GM23248 (cell line): ENCODE measurements around the gene TMEM121. TPM values are rescaled to one million over a fixed set of nuclear protein-coding genes. Genes with fewer than 3 reads are reported as not detected.

ENCODE experiments used
- DNase-seq: peaks from one replicate; pipeline ENCODE4 v3.0.0-alpha.2; 2015
- H2AFZ ChIP-seq: fragments of 200-600 bp; sonication (generic); 2 replicates; pipeline ENCODE4 v1.6.1; 2016; ENCODE audit warnings: antibody characterized with exemption
- H3F3A ChIP-seq: fragments of 200-600 bp; sonication (generic); 2 replicates; pipeline ENCODE4 v1.6.1; 2016; ENCODE audit warnings: mild to moderate bottlenecking, antibody characterized with exemption, mixed run types; ENCODE audit not compliant: insufficient read depth
- H3K27ac ChIP-seq: fragments of 200-600 bp; sonication (generic); 2 replicates; pipeline ENCODE4 v1.5.1; 2016; ENCODE audit warnings: mild to moderate bottlenecking
- H3K27me3 ChIP-seq: fragments of 200-600 bp; sonication (generic); replicated peaks from 2 replicates; pipeline ENCODE4 v1.6.1; 2016; ENCODE audit warnings: mild to moderate bottlenecking; ENCODE audit not compliant: insufficient read depth
- H3K36me3 ChIP-seq: fragments of 200-600 bp; sonication (generic); 2 replicates; pipeline ENCODE4 v1.6.1; 2016; ENCODE audit warnings: low read depth, mild to moderate bottlenecking
- H3K4me1 ChIP-seq: fragments of 200-600 bp; sonication (generic); 2 replicates; pipeline ENCODE4 v1.6.1; 2016; ENCODE audit warnings: mild to moderate bottlenecking; ENCODE audit not compliant: insufficient read depth
- H3K4me2 ChIP-seq: fragments of 200-600 bp; sonication (generic); one replicate; pipeline ENCODE4 v1.6.1; 2016; ENCODE audit warnings: mild to moderate bottlenecking; ENCODE audit not compliant: unreplicated experiment
- H3K4me3 ChIP-seq: fragments of 200-600 bp; sonication (generic); 2 replicates; pipeline ENCODE4 v1.5.1; 2016; ENCODE audit warnings: mild to moderate bottlenecking
- H3K79me2 ChIP-seq: fragments of 200-600 bp; sonication (generic); 2 replicates; pipeline ENCODE4 v1.6.1; 2016; ENCODE audit warnings: mild to moderate bottlenecking; ENCODE audit not compliant: insufficient read depth
- H3K9ac ChIP-seq: fragments of 200-600 bp; sonication (generic); 2 replicates; pipeline ENCODE4 v1.6.1; 2016; ENCODE audit warnings: mild to moderate bottlenecking
- H3K9me2 ChIP-seq: fragments of 200-600 bp; sonication (generic); 2 replicates; pipeline ENCODE4 v1.6.1; 2016; ENCODE audit warnings: mixed run types, mild to moderate bottlenecking, moderate library complexity; ENCODE audit not compliant: insufficient read depth
- H3K9me3 ChIP-seq: fragments of 200-600 bp; sonication (generic); one replicate; pipeline ENCODE4 v1.6.1; 2017; ENCODE audit warnings: low read depth
- H4K20me1 ChIP-seq: fragments of 200-600 bp; sonication (generic); 2 replicates; pipeline ENCODE4 v1.6.0; 2016; ENCODE audit not compliant: insufficient read depth
- EZH2 ChIP-seq: fragments of 200-600 bp; sonication (generic); IDR thresholded peaks from 2 replicates; pipeline ENCODE4 v1.6.1; 2018; ENCODE audit warnings: antibody characterized with exemption, mild to moderate bottlenecking; ENCODE audit not compliant: insufficient read depth, poor library complexity, severe bottlenecking
- EZH2phosphoT487 ChIP-seq: fragments of 200-600 bp; sonication (generic); IDR thresholded peaks from 2 replicates; pipeline ENCODE4 v1.6.1; 2018; ENCODE audit warnings: antibody characterized with exemption, moderate library complexity, mild to moderate bottlenecking, low read depth; ENCODE audit not compliant: insufficient read depth
- WGBS, 2 experiments: methylation state at CpG; one replicate each; pipeline ENCODE4 v1.1.6; 2015 to 2017; ENCODE audit warnings: low lambda C conversion rate in 2 of 2, low coverage in 1 of 2; ENCODE audit errors: missing lambda C conversion rate in 2 of 2; 5-methylcytosine and 5-hydroxymethylcytosine counted together
- in situ Hi-C: fragments of 300-500 bp; cut with MboI; formaldehyde crosslinking; loops from 2 replicates; pipeline ENCODE4 v1.15.0; 2020
- polyA plus RNA-seq: library from polyadenylated mRNA; unstranded; fragments of >200 nt; fragmentation: Nextera tagmentation; extraction: Ambion mirVana; gene quantifications from 2 replicates; pipeline ENCODE4 v1.2.1, GENCODE V29; 2016
- total RNA-seq: library from RNA; depleted of rRNA; stranded (reverse); fragments of >200 nt; shearing (Covaris generic); gene quantifications from 2 replicates; pipeline ENCODE4 v1.2.3, GENCODE V29; 2014; rRNA removed

Gene TMEM121
- 11.1 and 20.5 TPM in 2 replicates for total RNA-seq
- polyA plus RNA-seq, result 4.1 and 5.8 TPM in 2 replicates

DNA sequence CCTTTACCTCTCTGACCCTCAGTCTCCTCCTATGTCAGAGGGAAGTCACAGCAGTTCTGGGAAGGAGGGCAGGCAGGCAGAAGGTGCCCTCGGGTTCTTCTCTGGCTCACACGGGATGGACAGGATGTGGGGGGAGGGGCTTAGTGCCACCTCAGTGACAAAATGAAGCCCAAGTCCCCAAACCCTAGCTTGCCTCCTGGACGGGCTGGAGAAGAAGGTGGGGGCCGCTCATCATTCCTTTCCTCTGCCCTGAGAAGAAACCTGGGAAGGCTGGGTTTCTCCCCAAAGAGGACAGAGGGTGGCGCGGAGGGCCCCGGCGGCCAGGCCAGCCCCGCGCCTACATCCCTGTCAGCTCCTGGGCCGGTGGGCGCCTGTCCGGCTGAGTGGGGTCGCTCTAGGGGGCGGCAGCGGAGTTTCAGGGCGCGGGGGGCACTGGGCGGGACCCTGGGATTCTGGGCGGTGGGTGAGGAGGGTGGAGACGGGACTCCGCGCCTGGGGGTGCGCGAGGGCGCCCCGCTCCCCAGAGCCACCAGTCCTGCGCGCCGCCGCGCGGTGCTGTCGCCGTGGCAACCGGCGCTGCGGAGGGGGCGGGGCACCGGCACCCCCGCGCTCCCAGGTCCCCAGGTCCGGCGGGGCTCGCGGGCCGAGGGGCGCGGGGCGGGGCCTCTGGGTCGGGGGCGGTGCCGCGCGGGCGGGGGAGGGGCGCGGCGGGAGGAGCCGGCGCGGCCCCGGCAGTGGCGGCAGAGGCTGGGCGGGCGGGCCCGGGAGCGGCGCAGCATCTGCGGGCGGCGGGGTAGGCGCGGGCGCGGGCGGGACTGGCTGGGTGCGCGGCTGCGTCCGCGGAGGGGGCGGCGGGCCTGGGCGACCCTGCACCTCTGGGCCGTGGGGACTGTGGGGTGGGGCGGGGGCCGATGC is at the start of gene TMEM121:
Gene TMEM121 (plus strand): TSS at position 723 of the 915 bp plus-strand sequence. CDS start 2,252 bp downstream, outside the sequence.
- Histone ChIP-seq H3F3A (peaks cover 14% of the 10 kb centered on the region), H3K9me3 (no peaks in the 10 kb centered on the region), H3K4me1 (no peaks in the 10 kb centered on the region), H3K4me2 (peak within 1 kb of the TSS; percentile 72), H3K9me2 (no peaks in the 10 kb centered on the region), H3K27me3 (no peaks in the 10 kb centered on the region; the same call in none of the 2 replicates), H3K79me2 (no peaks in the 10 kb centered on the region), H4K20me1 (no peaks in the 10 kb centered on the region), H3K36me3 (no peaks in the 10 kb centered on the region), H3K9ac (peak within 1 kb of the TSS; percentile 48), H3K4me3 (peak within 1 kb of the TSS; percentile 75), H3K27ac (no peak within 1 kb of the TSS), H2AFZ (peak within 1 kb of the TSS; percentile 76)
- in situ Hi-C loops, result no loop called here
- peak; percentile 57 for DNase-seq
- TF ChIP-seq EZH2 (no peak), EZH2phosphoT487 (no peak)
- WGBS, 2 experiments, result 2 to 5% methylated on average over 13 to 29 of the region's 88 CpGs

DNA sequence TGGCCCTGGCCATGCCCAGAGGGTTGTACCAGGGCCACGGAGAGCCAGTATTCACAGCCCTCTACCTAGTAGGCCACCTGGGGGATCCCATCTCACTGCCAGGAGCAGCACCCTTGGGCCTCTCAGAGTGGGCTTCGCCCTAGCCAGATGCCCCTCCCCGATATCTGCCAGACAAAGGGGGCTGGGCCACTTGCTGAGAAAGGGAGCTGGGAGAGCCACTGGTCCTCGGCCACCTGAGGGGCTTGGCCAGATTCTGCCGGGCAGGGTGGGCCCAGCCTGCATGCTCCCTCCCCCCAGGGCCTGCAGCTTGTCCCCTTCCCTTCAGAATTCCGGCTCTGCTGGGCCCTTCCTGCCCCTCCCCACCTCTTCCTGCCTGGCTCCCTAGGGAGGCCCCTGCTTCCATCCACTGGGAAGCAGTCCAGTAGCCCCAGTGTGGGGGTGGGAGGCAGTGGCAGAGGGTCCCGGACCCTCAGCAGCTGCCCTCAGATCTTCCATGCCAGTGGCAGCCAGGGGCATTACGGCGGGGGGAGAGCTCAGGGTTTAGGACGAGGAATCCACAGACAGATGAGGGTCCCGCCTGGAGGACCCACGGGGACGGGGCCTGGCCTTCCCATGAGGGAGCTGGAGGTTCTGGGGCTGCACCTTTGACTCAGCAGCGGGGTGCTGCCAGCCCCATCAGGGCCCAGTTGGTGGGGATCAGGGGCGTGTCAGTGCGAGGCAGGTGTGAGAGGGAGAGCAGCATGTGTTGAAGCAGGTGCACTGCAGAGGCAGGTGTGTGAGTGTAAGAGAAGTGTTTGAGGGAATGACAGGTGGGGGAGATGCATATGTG is 49.3 kb upstream of the TMEM121 start:
- no peaks in the 10 kb centered on the region for H3K9me2 ChIP-seq
- H2AFZ ChIP-seq, result no peak overlapping the region
- H3K4me1 ChIP-seq, result peaks cover 17% of the 10 kb centered on the region
- H3K9me3 ChIP-seq, result no peaks in the 10 kb centered on the region
- TF ChIP-seq EZH2 (no peak), EZH2phosphoT487 (no peak)
- in situ Hi-C loops, result no loop called here
- peak overlapping the region; percentile 86 for H3K27ac ChIP-seq
- no peaks in the 10 kb centered on the region for H4K20me1 ChIP-seq
- H3K4me3 ChIP-seq, result peak overlapping the region; percentile 75
- H3K36me3 ChIP-seq, result no peaks in the 10 kb centered on the region
- peaks cover 10% of the 10 kb centered on the region for H3K79me2 ChIP-seq
- WGBS, 2 experiments, result 72% methylated on average over 15 to 16 of the region's 16 CpGs
- no peak for DNase-seq
- no peaks in the 10 kb centered on the region for H3F3A ChIP-seq
- no peaks in the 10 kb centered on the region for H3K27me3 ChIP-seq
- peak overlapping the region; percentile 90 for H3K9ac ChIP-seq
- peak overlapping the region; percentile 77 for H3K4me2 ChIP-seq

DNA sequence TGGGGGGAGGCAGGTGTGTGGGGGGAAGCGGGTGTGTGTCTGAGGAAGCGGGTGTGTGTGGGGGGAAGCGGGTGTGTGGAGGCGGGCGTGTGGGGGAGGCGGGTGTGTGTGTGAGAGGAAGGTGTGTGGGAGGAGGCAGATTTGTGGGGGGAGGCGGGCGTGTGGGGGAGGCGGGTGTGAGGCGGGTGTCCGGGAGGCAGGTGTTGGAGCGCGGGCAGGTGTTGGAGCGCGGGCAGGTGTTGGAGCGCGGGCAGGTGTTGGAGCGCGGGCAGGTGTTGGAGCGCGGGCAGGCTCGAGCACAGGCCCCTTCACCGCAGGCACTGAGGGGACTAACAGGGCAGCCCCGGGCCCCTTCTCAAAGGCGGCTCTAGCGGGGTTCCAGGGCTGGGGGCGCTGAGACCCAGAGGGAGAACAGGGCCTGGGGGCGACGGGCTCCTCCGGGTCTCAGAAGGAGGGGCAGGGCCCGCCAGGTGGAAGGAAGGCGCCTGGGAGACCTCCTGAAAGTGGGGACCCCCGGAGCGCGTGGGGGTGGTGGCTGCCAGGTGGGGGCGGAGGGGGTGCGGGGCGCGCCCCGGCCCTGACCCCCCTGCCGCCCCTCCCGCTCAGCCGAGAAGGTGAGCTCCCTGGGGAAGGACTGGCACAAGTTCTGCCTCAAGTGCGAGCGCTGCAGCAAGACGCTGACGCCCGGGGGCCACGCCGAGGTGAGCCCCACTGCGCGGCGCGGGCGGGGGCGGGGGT is 48.6 kb upstream of the TMEM121 start:
- Histone ChIP-seq H4K20me1 (no peaks in the 10 kb centered on the region), H3K4me2 (no peak overlapping the region), H3K4me1 (peaks cover 23% of the 10 kb centered on the region), H3K9me2 (no peaks in the 10 kb centered on the region), H2AFZ (no peak overlapping the region), H3K79me2 (peaks cover 10% of the 10 kb centered on the region), H3K4me3 (no peak overlapping the region), H3K36me3 (no peaks in the 10 kb centered on the region), H3K27ac (no peak overlapping the region), H3F3A (no peaks in the 10 kb centered on the region), H3K9ac (no peak overlapping the region), H3K9me3 (no peaks in the 10 kb centered on the region), H3K27me3 (no peaks in the 10 kb centered on the region)
- in situ Hi-C loops, result no loop called here
- no peak for TF ChIP-seq EZH2
- no peak for TF ChIP-seq EZH2phosphoT487
- no peak for DNase-seq
- WGBS, 2 experiments, result 76 to 100% methylated on average over 2 to 48 of the region's 56 CpGs
